Epithelial cell of proximal tubule (primary cell): ENCODE results near the gene DYNC1I1. TPM values are rescaled to one million over a fixed set of nuclear protein-coding genes. Genes with fewer than 3 reads are reported as not detected.
A peak's percentile ranks its signal among the peaks of the same experiment; 100 is the strongest.

Source experiments
- DNase-seq: peaks from one replicate; pipeline ENCODE4 v3.0.0-alpha.2; 2011; ENCODE audit warnings: low read depth
- H3K4me3 ChIP-seq: 2 replicates; pipeline ENCODE4 v1.5.1; 2011; ENCODE audit warnings: low read depth, mild to moderate bottlenecking, low read length
- total RNA-seq: library from RNA; depleted of rRNA; stranded (reverse); fragments of >200 nt; gene quantifications from 2 replicates; pipeline ENCODE4 v1.2.3, GENCODE V29; 2015
- TF ChIP-seq, protein P1 (sequence below): conservative IDR thresholded peaks from 2 replicates; pipeline ENCODE4 v1.5.1; 2012; ENCODE audit warnings: low read depth, mild to moderate bottlenecking, low read length

DYNC1I1 gene
- total RNA-seq, 1 donor from 2014 or later = 0.06 TPM

DNA sequence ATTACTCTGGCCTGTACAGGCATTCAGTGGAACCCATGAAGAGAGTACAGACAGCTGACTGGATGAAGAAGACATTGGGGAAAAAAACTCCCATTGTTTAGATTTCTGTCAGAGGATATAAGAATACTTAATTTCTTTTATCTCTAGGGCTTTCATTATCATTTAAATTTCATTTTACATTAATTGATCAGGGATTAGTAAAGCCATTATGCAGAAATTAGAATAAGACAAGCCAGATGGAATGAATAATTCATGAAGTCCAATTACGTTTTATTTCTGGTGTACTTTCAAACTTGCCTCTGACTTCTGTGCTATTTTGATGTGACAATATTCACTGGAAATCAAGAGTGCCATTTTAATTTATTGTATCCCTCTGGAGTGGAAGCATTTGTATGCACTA, 302.5 kb downstream of the DYNC1I1 start:
- DNase-seq = no peak
- H3K4me3 ChIP-seq = no peak overlapping the region
- TF ChIP-seq, protein P1, sequence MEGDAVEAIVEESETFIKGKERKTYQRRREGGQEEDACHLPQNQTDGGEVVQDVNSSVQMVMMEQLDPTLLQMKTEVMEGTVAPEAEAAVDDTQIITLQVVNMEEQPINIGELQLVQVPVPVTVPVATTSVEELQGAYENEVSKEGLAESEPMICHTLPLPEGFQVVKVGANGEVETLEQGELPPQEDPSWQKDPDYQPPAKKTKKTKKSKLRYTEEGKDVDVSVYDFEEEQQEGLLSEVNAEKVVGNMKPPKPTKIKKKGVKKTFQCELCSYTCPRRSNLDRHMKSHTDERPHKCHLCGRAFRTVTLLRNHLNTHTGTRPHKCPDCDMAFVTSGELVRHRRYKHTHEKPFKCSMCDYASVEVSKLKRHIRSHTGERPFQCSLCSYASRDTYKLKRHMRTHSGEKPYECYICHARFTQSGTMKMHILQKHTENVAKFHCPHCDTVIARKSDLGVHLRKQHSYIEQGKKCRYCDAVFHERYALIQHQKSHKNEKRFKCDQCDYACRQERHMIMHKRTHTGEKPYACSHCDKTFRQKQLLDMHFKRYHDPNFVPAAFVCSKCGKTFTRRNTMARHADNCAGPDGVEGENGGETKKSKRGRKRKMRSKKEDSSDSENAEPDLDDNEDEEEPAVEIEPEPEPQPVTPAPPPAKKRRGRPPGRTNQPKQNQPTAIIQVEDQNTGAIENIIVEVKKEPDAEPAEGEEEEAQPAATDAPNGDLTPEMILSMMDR = no peak

DNA sequence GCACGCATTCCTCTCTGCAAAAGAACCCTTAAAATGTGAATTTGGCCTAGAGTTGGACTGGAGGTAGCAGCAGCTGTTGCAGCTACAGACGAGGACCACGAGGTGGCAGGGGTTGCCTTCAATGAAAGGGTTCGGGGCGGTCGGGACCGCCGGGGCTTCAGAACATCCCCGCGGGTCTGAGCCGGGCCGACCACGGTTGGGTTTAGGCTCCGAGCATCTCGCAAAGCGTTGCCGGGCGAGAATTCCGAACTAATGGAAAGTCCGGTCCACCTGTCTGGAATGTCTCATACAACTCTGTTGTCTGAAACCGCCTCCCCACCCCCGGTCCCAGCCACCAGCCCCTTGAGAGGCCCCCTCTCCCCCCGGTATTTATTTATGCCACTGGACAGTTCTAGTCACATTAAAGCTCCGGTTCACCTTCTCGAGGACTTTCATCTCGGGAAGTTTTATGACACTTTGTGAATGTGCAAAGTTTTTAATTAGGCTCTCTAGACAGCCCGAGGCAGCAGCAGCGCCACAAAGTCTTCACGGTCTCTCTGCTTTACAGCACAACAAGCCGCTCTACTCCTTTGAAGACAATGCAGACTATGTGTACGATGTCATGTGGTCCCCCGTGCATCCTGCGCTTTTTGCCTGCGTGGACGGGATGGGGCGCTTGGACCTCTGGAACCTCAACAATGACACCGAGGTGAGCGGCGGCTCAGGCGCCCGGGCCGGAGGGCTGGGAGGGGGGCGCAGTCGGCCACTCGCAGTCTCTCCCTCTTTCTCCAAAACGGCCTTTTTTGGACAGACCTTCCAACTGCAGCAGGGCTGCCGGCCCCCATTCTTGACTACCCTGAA, 303.4 kb downstream of the DYNC1I1 start:
- TF ChIP-seq, protein P1 = peak; percentile 93
- no peak for DNase-seq
- peak overlapping the region; percentile 63 for H3K4me3 ChIP-seq

DNA sequence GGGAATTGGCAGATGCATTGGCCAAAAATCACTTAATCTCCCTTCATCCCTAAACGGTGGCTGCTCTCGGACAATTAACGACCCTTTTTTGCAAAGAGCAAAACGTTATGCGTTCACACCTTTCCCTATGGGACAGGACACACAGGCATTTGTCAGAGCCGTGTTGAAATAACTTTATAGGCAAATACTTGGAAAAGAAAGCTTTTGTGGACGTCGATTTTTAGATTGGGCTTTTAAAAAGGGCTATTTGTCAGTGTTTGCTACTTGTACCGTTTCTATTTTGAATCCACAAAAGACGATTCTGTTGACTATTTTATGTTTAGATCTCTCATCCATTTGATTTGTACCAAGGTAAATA, 304.0 kb downstream of the DYNC1I1 start:
- peak overlapping the region; percentile 63 for H3K4me3 ChIP-seq
- TF ChIP-seq, protein P1 = no peak
- no peak for DNase-seq

DNA sequence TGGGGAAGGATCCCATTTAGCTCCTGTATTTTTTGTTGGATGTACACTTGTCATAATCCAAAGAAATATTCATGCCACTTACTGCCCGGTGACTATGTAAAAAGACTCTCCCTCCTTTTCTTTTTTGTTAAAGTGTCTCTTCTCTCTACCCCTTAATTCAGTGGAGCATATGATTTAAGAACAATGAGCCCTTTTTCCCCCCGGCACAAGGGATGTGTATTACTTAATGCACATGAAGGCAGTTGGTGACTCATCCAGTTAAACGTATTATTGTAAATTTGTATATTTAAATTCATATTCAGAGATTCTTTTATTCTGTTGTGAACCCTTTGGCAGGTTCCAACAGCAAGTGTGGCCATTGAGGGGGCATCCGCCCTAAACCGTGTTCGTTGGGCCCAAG, 307.7 kb downstream of the DYNC1I1 start:
- DNase-seq = no peak
- H3K4me3 ChIP-seq = no peak overlapping the region
- TF ChIP-seq, protein P1 = no peak

DNA sequence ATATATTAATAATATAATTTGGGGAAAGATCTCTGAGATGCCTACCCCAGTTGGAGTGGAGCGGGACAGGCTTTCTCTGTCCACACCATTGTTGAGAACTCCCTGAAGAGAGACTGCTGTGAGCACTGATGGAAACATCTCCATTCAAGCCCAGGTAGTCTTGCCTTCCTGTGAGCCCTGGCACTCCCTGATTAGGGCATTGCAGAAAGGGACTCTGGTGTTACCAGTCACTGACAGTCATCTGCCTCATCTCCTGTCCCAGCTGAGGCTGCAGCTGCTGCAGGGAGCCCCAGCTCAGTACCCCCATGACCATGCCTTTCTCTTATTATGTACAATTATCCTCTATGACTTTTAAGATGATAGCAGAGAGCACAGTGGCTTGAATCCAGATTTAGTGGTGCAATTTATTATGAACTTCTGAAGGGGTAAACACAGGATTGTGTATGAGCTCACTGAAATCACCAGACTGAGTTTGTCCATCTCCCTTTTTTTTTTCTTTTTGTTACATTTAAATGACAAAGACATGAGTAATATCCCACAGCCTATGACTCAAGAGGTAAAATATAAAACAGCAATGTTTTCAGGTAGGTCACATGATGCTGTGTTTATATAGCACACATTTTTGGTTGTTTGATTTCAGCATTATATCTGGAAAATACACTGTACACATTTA, 312.7 kb downstream of the DYNC1I1 start:
- DNase-seq = peak; percentile 80
- TF ChIP-seq, protein P1 = no peak
- H3K4me3 ChIP-seq = no peak overlapping the region

DNA sequence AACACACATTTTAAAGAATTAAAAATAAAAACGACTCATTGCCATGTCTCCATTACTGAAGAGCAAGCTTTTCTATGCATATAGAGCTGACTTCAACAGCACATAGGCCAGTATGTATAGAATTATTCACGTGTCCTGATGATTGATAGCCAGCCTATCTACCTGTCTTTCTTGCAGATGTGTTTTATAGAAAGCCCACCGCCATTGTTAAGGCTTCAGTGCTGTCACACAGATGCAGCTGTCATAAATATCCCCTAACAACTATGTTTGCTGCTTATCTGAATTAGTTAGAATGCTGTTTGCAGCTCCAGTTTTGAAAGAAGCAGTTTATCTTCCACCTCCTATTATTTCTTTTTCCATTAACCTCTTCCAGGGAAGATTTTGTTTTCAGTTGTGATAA, 313.6 kb downstream of the DYNC1I1 start:
- no peak for DNase-seq

More for the DNA sequence above, 313.6 kb downstream of the DYNC1I1 start:
- H3K4me3 ChIP-seq = no peak overlapping the region
- TF ChIP-seq, protein P1 = no peak
